Raji (cell line): ENCODE measurements around the gene RSL1D1.

Experiments used
- POLR2A ChIP-seq: IDR thresholded peaks from 2 replicates; pipeline ENCODE4 v1.6.1; 2011; ENCODE audit warnings: low read depth, low read length, control low read depth; ENCODE audit not compliant: insufficient read depth

The RSL1D1 gene

GRCh38 chr16:11868412-11868980, 17.2 kb upstream of the RSL1D1 start:
- TF ChIP-seq POLR2A = no peak

GRCh38 chr16:11862489-11862888, 11.1 kb upstream of the RSL1D1 start:
- no peak for TF ChIP-seq POLR2A

- TF ChIP-seq POLR2A = no peak
Observed at GRCh38 chr16:11857161-11857560, 5.8 kb upstream of the RSL1D1 start.

- no peak for TF ChIP-seq POLR2A
Observed at GRCh38 chr16:11852092-11852809, 909 bp upstream of the RSL1D1 start.

- TF ChIP-seq POLR2A = no peak
Observed at GRCh38 chr16:11848842-11849241, 2.5 kb downstream of the RSL1D1 start.

- TF ChIP-seq POLR2A = no peak
Observed at GRCh38 chr16:11844499-11844898, 6.8 kb downstream of the RSL1D1 start.

GRCh38 chr16:11843861-11844260, 7.5 kb downstream of the RSL1D1 start:
- TF ChIP-seq POLR2A = no peak

GRCh38 chr16:11843206-11843605, 8.1 kb downstream of the RSL1D1 start:
- no peak for TF ChIP-seq POLR2A

GRCh38 chr16:11841026-11841425, 10.3 kb downstream of the RSL1D1 start:
- TF ChIP-seq POLR2A = no peak

- no peak for TF ChIP-seq POLR2A
Observed at GRCh38 chr16:11836650-11837244, 14.6 kb downstream of the RSL1D1 start.

- no peak for TF ChIP-seq POLR2A
Observed at GRCh38 chr16:11835891-11836649, 15.3 kb downstream of the RSL1D1 start.

GRCh38 chr16:11835309-11835708, 16.0 kb downstream of the RSL1D1 start:
- no peak for TF ChIP-seq POLR2A

GRCh38 chr16:11833951-11834695, 17.2 kb downstream of the RSL1D1 start:
- no peak for TF ChIP-seq POLR2A

- no peak for TF ChIP-seq POLR2A
Observed at GRCh38 chr16:11828696-11829095, 22.6 kb downstream of the RSL1D1 start.

GRCh38 chr16:11824362-11824761, 27.0 kb downstream of the RSL1D1 start:
- TF ChIP-seq POLR2A = no peak

- TF ChIP-seq POLR2A = no peak
Observed at GRCh38 chr16:11819798-11820197, 31.5 kb downstream of the RSL1D1 start.

- TF ChIP-seq POLR2A = no peak
Observed at GRCh38 chr16:11816123-11816522, 35.2 kb downstream of the RSL1D1 start.
